ENCODE measurements around the gene KIF16B.
"Not testable (repeated sequence)": the region's sequence is repeated elsewhere in the genome, so short reads cannot be mapped to it uniquely, and the experiment has no call there.

KIF16B gene

DNA sequence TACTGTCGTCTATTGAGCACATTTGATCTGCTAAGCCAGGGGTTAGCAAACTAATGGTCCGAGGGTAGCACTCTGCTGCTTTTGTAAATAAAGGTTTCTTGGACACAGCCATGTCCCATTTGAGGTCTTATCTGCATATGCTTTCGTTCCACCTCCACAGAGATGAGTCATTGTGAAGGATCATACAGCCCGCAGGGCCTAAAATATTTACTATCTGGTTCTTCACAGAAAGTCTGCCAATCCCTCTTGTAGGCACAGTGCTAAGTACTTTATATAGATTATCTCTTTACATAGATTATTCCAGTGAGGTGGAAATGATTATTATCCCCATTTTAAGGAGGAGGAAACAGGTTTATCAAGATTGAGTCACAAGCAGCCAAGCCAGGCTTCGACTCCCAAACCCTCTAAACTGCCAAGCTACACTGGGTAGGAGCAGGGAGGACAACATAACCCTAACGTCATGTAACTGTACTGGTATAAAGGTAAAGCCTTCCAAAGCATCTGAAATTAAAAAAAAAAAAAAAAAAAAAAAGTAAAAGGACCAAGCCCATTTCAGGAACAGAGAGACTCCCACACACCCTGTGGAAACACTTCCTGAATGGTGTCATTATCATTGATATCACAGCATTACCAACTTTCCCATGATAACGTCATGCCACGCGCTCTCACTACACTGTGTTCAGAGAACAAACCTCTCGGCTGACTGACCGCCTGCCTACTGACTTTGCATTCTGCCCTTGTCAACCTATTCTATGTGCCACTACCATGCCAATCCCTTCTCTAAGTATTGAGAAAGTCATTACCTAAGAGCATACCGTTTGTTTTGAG is 101.0 kb downstream of the KIF16B start:
- DNase-seq: no peak

DNA sequence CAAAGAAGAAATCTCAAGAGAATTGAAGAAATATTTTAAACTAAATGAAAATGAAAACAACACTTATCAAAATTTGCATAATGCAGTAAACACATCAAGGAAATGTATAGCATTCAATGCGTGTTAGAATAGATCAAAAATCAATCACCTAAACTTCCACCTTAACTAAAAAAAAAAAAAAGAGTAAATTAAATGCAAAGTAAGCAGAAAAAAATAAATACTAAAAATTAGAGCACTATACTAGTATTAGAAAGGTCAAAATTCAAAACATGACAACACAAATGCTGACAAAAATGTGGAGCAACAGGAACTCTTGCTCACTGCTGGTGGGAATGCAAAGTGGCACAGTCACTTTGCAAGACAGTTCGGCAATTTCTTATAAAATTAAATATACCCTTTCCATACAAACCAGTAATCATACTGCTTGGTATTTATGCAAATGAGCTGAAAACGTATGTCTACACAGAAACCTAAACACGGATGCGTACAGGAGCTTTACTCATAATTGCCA is 103.8 kb downstream of the KIF16B start:
- DNase-seq: no peak

DNA sequence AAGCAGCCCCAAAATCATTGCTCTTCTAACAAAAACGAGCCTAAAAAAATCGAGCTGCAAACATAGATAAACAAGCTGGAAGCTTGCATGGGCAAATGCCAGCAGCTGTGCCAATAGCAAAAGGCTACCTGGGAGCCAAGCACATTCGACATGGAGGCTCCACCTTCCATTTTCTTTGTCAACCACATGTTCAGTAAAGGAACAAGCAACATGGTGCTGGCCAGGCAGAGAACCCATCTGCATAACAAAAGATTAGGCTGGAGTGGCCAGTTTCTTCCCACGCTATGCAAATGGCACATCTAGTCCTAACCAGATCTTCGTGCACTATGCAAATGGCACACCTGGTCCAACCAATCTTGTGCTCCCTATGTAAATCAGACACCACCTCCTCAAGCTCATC is 110.5 kb downstream of the KIF16B start:
- DNase-seq: no peak

DNA sequence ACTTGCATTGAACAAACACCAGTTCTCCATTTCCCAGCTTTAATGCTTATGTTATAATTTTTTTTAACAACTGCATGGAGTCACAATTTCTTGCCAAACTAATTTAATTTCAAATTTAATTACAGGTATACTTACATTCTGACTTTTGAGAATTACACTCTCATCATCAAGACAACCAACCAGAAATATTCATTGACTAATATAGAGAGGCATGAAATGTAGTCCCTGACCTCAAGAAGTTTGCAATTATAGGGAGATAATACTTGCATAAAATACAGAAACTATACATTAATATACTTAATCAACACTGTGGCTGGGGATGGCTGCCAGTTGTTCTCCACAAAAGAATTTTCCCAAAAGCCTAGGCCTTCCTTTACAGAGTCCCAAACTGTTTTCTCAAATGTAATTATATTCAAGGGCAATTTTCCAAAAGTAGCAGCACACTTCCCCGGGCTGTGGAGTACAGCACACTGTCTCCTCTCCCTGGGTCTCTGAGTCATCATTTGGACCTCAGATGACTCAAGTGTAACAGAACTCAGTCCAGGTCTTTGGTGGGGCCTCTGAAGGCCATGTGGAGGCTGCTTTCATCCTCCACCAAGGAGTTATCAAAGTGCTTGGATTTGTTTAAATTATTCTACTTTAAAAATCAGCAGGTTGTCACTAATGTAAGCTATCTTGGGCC is 114.1 kb downstream of the KIF16B start:
- DNase-seq: no peak

DNA sequence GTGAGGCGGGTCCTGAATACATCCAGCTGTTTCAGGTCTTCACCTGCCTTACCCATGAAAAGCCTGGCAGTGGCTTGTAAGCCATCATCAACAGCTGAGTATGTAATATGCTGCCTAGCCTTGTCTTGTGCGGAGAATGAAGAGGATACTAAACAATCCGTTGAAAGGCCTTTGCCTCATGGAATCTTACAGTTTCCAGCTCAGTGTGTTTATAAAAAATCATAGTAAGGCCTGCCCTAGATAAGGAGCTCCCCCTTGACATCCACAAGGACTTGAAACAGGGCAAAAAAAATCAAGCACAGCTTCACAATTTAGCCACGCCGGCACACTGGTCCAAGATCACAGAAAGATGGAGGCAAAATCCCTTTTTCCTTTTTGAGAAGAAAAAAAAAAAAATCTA is 115.7 kb downstream of the KIF16B start:
- no peak for DNase-seq

DNA sequence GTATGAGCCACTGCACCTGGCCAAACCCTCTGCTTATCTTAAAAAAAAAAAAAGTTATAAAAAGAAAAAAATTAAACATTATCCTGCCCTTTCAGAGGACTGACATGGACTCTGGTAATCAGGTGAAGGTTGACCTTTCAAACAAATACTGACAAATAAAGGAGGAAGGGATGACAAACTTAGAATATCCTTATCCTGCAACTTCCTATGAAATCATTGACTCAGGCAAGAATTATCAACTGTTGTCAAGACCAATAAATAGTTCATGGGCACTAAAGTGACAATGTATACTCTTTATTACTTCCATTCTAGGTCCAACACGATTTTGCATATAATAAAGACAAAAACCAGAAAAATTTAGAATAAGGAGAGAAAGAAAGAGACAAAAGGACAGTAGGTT is 117.9 kb downstream of the KIF16B start:
- DNase-seq: no peak

DNA sequence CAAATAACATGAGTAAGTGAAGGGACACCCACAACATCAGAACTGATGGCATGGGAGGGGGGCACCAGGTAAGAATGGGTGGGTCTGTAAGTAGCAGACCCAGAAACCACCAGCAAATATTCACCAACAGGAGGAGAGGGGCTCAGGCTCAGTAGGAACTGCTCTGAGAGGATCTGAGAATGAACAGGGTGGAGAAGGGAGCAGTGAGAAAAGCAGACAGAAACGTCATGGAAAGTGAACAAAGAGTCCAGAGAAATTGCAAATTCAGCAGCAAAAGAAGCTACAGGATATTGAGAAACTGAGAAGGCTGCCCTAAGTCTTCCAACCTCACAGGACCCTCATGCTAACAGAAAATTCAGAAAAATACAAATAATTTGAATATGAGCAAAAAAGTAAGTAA is 121.3 kb downstream of the KIF16B start:
- DNase-seq: no peak

DNA sequence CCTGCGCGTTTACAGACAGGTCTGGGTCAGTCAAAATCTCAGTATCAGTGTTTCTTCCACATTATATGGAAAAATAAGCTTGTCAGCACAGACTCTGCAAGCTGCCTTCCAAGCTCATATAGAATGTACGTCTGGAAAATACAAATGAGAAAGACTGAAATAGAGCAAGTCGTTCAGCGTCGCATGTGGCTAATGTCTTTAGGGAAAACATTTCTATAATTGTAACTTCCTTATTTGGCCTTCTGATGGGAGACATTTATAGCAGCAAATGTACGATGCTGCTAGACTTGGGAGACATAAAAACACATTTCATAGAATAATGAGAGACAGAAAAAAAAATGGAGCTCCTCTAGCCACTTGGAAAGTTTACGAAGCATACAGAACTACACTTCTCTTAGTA is 122.2 kb downstream of the KIF16B start:
- DNase-seq: no peak

DNA sequence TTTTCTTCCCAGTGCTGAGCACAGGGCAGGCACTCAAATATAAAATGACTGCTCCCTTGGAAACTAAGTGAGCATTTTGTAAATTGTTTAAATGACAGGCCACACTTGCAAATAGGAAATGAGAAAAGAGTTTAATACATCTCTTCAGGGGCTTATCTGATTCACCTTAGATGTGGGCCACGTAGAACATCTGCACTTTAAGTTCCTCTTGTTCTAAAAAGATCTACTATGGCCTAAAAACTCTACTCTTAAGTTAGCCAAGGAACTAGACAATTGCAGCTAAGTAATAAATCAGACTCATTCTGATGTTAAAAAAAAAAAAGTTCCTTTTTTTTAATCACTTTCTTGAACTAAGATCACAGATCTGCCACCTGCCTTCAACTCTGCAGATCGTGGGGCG is 126.3 kb downstream of the KIF16B start:
- DNase-seq: no peak

DNA sequence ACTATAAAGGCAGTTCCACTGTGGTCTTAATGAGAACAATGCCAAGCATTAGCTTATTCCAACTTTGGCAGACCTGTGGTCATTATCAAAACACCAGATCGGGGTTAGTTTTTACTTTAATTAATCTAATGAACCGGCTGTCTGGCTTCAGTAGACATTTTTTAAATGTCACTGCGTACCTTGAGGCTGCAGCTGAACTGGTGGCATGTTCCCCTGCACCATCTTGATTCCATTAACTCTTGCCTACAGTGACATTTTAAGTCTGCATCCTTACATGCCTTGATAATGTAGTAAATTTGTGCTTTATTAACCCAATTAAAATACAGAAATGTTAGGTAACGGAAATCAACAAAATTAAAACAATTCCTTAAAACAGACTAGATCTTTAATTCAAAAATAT is 127.0 kb downstream of the KIF16B start:
- no peak for DNase-seq

DNA sequence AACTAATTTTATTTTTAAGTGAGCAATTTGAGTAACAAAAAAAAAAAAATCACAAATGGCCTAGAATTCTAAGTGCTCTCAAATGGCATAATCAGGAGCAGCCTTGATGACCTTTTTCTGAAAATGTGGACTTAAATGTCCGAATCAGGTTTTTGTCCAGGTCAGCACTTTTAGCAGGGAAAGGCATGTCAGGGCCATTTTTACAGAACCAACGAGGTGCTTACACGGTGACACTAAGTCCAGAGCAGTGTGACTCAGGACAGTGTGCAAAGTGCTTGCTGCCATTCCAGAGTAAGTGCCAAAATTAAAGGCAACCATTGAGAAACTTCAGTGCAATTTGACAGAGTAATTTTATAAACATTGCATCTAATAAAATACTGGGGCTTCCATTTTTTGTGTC is 127.8 kb downstream of the KIF16B start:
- DNase-seq: no peak

DNA sequence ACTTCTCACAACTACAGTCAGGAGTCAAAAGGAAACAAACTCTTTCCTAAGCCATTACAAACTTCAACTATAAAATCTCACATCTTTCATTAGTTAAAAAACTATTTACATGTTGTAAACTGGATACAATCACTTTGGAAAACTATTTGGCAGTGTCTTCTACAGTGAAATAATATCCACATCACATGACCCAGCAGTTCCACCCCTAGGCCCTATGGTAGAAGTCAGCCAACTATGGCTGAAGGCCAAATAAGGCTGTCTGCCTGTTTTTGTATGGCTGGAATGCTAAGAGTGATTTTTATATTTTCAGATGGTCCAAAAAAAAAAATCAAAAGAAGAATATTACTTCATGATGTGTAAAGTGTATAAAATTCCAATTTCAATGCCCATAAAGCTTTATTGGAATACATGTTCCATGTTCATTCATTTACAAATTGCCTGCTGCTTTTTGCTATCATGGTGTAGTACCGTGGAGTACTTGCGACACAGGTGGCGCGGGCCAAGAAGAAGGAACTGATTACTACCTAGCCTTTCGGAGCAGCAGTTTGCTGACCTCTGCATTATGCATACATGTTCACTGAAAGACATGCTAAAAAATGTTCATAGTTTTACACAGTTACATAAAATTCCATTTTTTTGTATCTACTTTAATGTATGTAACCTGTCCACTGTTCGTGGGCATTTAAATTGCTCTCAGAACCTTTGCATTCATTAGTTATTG is 129.0 kb downstream of the KIF16B start:
- no peak for DNase-seq

DNA sequence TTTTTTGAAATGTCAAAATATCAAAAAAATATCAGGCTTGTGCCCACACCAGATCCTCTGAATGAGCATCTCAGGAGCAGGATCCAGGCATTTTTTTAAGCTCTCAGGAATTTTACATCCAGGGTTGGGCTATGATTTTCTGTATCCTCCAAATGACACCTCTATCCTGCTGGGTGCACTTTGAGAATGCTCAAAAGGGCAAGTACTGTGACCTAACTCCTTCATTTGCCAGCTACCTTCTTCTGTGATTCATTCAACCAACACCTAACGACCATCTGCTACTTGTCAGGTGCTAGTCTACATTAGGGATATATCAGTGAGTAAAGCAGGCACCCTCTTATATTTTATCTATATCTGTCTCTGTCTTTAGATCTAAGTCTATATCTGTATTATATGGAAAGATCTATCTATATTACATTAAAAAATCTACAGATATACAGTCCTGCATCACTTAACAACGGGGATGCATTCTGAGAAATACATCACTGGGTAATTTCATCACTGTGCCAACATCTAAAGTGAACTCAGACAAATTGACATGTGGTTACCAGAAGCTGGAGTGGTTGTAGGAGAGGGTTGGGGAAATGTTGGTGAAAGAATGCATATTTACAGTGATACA is 131.6 kb downstream of the KIF16B start:
- no peak for DNase-seq

DNA sequence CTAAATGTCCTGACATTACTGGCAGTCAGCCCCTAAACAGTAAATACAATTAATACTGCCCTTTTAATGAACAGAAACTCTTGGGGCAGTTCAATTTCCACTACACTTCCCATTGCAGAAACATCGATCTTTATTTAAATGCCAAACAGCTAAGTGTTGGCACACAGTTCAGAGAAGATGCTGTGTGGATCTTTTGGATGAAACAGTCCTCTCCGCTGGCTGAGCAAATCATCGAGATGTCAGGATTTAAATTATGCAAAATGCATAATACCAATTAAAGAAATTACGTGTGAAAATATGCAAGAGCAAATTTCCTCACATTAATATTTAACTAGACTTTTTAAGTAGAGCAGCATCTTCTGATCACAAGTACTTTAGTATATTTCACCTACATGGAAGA is 132.6 kb downstream of the KIF16B start:
- no peak for DNase-seq

DNA sequence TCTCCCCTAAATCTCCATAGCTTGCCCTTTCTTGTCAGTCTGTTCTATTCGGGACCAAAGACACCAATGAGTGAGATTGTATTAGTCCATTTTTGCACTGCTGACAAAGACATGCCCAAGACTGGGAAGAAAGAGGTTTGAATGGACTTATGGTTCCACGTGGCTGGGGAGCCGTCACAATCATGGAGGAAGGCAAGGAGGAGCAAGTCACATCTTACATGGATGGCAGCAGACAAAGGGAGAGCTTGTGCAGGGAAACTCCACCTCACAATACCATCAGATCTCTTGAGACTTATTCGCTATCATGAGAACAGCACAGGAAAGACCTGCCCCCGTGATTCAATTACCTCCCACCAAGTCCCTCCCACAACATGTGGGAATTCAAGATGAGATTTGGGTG is 133.7 kb downstream of the KIF16B start:
- not testable (repeated sequence) for DNase-seq

DNA sequence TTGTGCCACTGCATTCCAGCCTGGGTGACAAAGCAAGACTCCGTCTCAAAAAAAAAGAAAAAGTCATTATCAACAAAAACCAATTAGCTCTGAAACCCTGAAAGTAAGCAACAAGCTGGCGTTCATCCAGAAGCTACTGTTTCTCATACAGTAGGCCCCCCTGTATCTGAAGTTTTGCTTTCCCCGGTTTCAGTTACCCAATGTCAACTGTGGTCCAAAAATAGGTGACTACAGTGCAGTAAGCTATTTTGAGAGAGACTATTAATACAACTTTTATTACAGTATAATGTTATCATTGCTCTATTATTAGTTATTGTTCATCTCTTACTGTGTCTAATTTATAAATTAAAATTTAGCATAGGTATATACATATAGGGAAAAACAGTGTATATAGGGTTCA is 135.1 kb downstream of the KIF16B start:
- no peak for DNase-seq

DNA sequence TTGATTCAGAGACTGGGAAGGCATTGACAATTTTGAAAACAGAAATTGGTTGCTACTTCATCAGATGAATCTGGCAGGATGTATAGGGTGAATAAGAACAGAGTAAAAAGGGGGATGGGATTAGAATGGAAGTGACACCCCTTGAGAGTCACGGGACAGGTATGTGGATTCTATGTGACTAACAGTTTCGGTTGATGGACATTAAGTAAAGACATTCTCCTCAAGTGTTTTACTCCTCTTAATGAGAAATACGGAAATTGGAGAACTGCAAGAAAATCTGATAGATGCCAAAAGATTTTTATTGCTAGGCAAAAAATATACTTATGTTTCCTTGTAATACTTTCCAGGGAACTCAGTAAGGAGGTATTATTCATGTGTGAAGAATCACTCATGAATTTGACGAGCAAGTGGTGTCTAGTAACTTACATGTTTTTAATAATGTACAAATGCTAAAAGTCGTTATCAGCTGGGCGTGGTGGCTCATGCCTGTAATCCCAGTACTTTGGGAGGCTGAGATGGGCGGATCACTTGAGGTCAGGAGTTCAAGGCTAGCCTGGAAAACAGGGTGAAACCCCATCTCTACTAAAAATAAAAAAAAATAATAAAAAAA is 135.8 kb downstream of the KIF16B start:
- no peak for DNase-seq

DNA sequence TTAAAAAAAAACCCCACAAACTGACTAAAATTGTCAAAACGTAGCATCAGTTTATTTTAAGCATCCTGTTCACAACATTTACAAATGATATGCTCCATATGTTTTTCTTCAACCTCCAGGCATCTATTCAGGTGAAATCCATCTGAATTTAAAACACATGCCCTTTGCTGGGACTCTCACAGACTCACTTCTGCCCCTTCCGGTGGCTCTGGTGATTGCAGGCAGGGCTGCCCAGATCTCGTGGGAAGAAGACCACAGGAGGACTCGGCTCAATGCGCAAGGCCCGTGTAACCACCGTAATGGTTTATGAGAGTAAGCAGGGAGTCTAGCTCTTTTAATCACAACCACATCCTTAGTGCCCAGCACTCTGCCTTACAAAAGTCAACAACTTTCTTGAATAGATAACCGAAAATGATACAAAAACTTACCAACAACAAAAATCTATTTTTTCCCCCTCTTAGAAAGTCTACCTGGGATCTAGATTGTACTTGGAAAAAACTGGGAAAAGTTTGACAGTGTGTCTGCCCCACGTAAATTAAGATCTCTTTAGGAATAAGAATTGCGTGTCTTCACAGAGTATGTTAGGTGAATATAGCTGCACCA is 139.1 kb downstream of the KIF16B start:
- no peak for DNase-seq

DNA sequence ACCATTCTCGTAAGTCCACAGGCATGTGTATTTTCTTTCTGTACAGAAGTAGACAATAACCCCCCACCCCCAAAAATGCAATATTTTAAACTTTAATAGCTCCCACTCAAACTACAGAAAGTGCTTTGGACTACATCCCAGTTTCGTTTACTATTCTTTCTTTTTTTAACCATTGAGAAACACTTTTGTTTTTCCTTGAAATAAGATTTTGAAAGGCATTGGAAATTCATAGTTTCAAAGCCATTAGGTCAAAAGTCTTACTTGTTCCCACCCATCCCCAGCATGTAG is 140.0 kb downstream of the KIF16B start:
- DNase-seq: no peak

DNA sequence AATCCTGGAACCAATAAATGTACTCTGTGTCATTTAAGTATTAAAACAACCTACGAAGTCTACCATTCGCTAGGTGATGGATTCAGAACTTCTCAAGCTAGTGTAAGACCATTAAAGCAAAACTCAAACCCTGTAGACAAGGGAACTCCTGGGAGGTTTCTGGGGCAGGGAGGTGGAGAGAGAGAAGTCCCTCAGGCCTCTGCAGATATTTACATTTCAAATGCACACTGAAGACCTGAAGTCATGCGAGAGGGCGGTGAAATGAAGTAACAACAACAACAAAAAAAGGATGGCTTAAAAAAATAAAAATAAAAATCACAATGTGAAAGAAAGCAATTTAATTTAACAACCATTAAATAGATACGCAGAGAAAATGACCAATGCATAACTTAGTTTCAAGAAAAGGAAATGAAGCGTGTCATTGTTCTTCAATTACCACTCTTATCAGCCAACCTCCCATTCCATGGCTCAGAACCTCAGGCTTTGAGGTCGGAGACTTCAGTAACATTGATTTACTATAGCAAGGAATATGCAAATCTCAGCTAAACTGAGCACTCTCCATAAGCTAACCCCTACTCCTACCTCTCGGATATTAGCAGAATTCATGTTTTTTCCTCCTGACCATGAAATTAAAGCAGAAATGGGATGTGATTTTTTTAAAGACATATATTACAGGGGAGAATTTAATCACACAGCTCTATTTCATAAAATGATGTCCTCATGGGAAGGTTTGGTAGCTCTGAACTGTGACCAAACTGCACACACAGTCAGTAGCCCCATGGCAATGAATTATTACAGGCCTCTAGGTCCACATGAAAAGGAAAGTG is 140.6 kb downstream of the KIF16B start:
- DNase-seq: no peak

DNA sequence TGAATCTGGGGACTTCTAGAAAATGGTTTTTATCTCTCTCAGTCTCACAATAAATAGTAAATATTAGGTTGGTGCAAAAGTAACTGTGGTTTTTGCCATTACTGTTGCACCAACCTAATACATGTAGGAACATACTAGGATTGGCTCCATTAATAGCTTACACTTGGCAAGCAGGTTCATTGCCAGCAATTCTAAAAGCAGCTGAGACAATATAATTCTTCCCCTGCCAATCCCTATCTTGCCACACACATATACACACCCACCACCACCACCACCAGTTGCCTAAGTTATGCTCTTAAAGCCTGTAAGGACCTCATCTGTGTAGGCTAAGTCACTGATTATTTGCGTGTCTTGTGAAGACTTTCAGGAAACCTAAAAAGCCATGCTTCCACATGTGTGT is 145.1 kb downstream of the KIF16B start:
- DNase-seq: no peak

DNA sequence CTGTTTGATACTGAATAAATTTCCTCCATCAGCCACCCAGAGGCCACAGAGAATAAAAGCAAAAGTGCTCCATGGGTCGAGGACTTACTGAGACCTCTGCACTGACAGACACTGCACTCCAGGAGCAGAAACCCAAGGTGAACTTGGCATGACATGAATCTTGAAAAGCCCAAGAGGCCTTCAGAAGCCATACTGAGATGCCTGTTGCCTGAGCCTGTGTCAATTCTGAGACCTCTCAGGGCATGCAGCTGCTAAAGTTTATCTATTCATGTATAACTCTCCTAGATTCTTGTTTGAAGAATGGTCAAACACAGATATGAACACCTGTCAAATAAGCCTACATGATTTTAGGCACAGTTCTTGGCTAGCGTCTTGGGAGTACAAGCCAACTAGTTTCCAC is 145.7 kb downstream of the KIF16B start:
- no peak for DNase-seq
